NCI-H446 (cell line): Measurements from ENCODE around the gene TMEM17.
A peak's percentile ranks its signal among the peaks of the same experiment; 100 is the strongest.

Experiments used
- DNase-seq, 2 experiments: peaks; one replicate each; lab custom pipeline; 2025; lab: John Stamatoyannopoulos, UW

Gene TMEM17

GRCh38 chr2:62511636-62512035, 5.6 kb upstream of the TMEM17 start:
- no peak for DNase-seq

- DNase-seq = no peak
Observed at GRCh38 chr2:62506421-62506750, 391 bp upstream of the TMEM17 start.

GRCh38 chr2:62505109-62505749, 766 bp downstream of the TMEM17 start:
- DNase-seq = no peak

GRCh38 chr2:62504657-62505056, 1.3 kb downstream of the TMEM17 start:
- DNase-seq = no peak

- no peak for DNase-seq
Observed at GRCh38 chr2:62501794-62502500, 4.0 kb downstream of the TMEM17 start.

GRCh38 chr2:62501069-62501468, 4.9 kb downstream of the TMEM17 start:
- DNase-seq = no peak

- DNase-seq = no peak
Observed at GRCh38 chr2:62499430-62500060, 6.5 kb downstream of the TMEM17 start.

GRCh38 chr2:62498739-62499138, 7.3 kb downstream of the TMEM17 start:
- no peak for DNase-seq

- no peak for DNase-seq
Observed at GRCh38 chr2:62495761-62496160, 10.2 kb downstream of the TMEM17 start.

GRCh38 chr2:62492048-62492447, 13.9 kb downstream of the TMEM17 start:
- DNase-seq = no peak

GRCh38 chr2:62489702-62490101, 16.3 kb downstream of the TMEM17 start:
- no peak for DNase-seq

- DNase-seq = no peak
Observed at GRCh38 chr2:62489162-62489561, 16.8 kb downstream of the TMEM17 start.

- no peak for DNase-seq
Observed at GRCh38 chr2:62486439-62486765, 19.6 kb downstream of the TMEM17 start.

GRCh38 chr2:62485761-62486438, 20.1 kb downstream of the TMEM17 start:
- DNase-seq = no peak

GRCh38 chr2:62482558-62483352, 23.2 kb downstream of the TMEM17 start:
- DNase-seq = no peak

GRCh38 chr2:62479917-62480316, 26.1 kb downstream of the TMEM17 start:
- DNase-seq = no peak

- no peak for DNase-seq
Observed at GRCh38 chr2:62478093-62478580, 27.9 kb downstream of the TMEM17 start.

GRCh38 chr2:62477573-62477972, 28.4 kb downstream of the TMEM17 start:
- DNase-seq = no peak

- peak in 1 of 2 experiments; percentile 13 for DNase-seq
Observed at GRCh38 chr2:62475172-62476011, 30.6 kb downstream of the TMEM17 start.

GRCh38 chr2:62474176-62474575, 31.8 kb downstream of the TMEM17 start:
- DNase-seq = no peak

- no peak for DNase-seq
Observed at GRCh38 chr2:62473246-62473827, 32.7 kb downstream of the TMEM17 start.
